Esophagus muscularis mucosa (tissue), 4 donors: ENCODE data around the gene BRD3OS.
"Not testable (repeated sequence)": the region's sequence is repeated elsewhere in the genome, so short reads cannot be mapped to it uniquely, and the experiment has no call there.

Experiments
- CTCF ChIP-seq, 3 experiments: fragments of 200-600 bp in 2 of 3; fragments of 450-650 bp in 1 of 3; sonication (generic) in 2 of 3; IDR thresholded peaks; one replicate each; pipeline ENCODE4 v1.5.1; 2017 to 2019; ENCODE audit warnings: antibody characterized with exemption in 3 of 3, mild to moderate bottlenecking in 2 of 3, moderate library complexity in 1 of 3
- EP300 ChIP-seq: sonication (generic); formaldehyde crosslinking; IDR thresholded peaks from one replicate; pipeline ENCODE4 v1.6.1; 2017; ENCODE audit warnings: antibody characterized with exemption
- POLR2A ChIP-seq: fragments of 450-650 bp; IDR thresholded peaks from one replicate; pipeline ENCODE4 v1.6.1; 2017; ENCODE audit warnings: antibody characterized with exemption, moderate library complexity, mild to moderate bottlenecking, low read depth
- POLR2AphosphoS5 ChIP-seq, 2 donors: sonication (generic); formaldehyde crosslinking; IDR thresholded peaks; one replicate each; pipeline ENCODE4 v1.6.1; 2017; ENCODE audit warnings: antibody characterized with exemption in 2 of 2

- not testable (repeated sequence) for TF ChIP-seq EP300; POLR2AphosphoS5 (IDR thresholded peaks at IDR 0.05); CTCF (IDR thresholded peaks at IDR 0.05); POLR2A
These were observed 36.5 kb upstream of the BRD3OS start for GRCh38 chr9:133988771-133989170.
